HepG2 (cell line): ENCODE results near the gene ARHGAP26. TPM values are rescaled to one million over a fixed set of nuclear protein-coding genes. Genes with fewer than 3 reads are reported as not detected.

ENCODE experiments used
- ESRRA ChIP-seq: sonication (generic); formaldehyde crosslinking; IDR thresholded peaks from 2 replicates; pipeline ENCODE4 v1.5.1; 2020; ENCODE audit warnings: mild to moderate bottlenecking, low read depth, missing genetic modification reagents
- MTF2 ChIP-seq: sonication (generic); formaldehyde crosslinking; IDR thresholded peaks from 2 replicates; pipeline ENCODE4 v1.5.0; 2020; ENCODE audit warnings: missing genetic modification reagents, borderline replicate concordance
- NFE2 ChIP-seq: sonication (generic); formaldehyde crosslinking; IDR thresholded peaks from 2 replicates; pipeline ENCODE4 v1.4.0; 2020; ENCODE audit warnings: missing genetic modification reagents
- NR2C2 ChIP-seq: sonication (generic); formaldehyde crosslinking; IDR thresholded peaks from 2 replicates; pipeline ENCODE4 v1.4.0; 2020; ENCODE audit warnings: missing genetic modification reagents, mild to moderate bottlenecking, moderate library complexity, borderline replicate concordance
- POLR2G ChIP-seq: fragments of 200-400 bp; formaldehyde crosslinking; IDR thresholded peaks from 2 replicates; pipeline ENCODE4 v1.6.1; 2018; ENCODE audit warnings: mild to moderate bottlenecking, low read depth, low read length, moderate library complexity
- ZNF569 ChIP-seq: sonication (generic); formaldehyde crosslinking; IDR thresholded peaks from 2 replicates; pipeline ENCODE4 v1.5.0; 2020; ENCODE audit warnings: mild to moderate bottlenecking, missing genetic modification reagents, moderate library complexity, borderline replicate concordance
- ZNF646 ChIP-seq: sonication (generic); formaldehyde crosslinking; IDR thresholded peaks from 2 replicates; pipeline ENCODE4 v1.9.0; 2021; ENCODE audit warnings: mild to moderate bottlenecking, missing genetic modification reagents
- ZNF781 ChIP-seq: sonication (generic); formaldehyde crosslinking; IDR thresholded peaks from 2 replicates; pipeline ENCODE4 v1.5.1; 2020; ENCODE audit warnings: borderline replicate concordance, mild to moderate bottlenecking, missing genetic modification reagents; ENCODE audit errors: not compliant biosample characterization
- polyA plus RNA-seq, 8 experiments: library from polyadenylated mRNA; depleted of rRNA in 3 of 8; stranded (reverse) in 7 of 8; unstranded in 1 of 8; fragments of >200 nt; fragmentation: Illumina TruSeq in 4 of 8; extraction: Trizol in 4 of 8; gene quantifications; 2 replicates each; pipeline versions ENCODE4 v1.2.1 to v1.2.3, GENCODE V29; 2011 to 2016; ENCODE audit warnings: low read depth in 4 of 8, missing spikeins in 1 of 8, mixed read lengths in 1 of 8; ENCODE audit not compliant: insufficient read depth in 1 of 8
- total RNA-seq, 5 experiments: library from RNA; depleted of rRNA; stranded (reverse); fragments of >200 nt; fragmentation: Illumina TruSeq; extraction: Trizol; gene quantifications; 2 replicates each; pipeline ENCODE4 v1.2.3, GENCODE V29; 2016; ENCODE audit warnings: low read depth in 1 of 5
- TF ChIP-seq, protein P1 (sequence below): sonication (generic); formaldehyde crosslinking; IDR thresholded peaks from 2 replicates; pipeline ENCODE4 v1.5.0; 2020; ENCODE audit warnings: mild to moderate bottlenecking, missing genetic modification reagents, borderline replicate concordance

Gene ARHGAP26
- total and polyA plus RNA-seq, 2 of the 13 experiments (the other 11 are each of a cell fraction or from before 2014, with no cell fraction given): 9.6 to 18.2 TPM

DNA sequence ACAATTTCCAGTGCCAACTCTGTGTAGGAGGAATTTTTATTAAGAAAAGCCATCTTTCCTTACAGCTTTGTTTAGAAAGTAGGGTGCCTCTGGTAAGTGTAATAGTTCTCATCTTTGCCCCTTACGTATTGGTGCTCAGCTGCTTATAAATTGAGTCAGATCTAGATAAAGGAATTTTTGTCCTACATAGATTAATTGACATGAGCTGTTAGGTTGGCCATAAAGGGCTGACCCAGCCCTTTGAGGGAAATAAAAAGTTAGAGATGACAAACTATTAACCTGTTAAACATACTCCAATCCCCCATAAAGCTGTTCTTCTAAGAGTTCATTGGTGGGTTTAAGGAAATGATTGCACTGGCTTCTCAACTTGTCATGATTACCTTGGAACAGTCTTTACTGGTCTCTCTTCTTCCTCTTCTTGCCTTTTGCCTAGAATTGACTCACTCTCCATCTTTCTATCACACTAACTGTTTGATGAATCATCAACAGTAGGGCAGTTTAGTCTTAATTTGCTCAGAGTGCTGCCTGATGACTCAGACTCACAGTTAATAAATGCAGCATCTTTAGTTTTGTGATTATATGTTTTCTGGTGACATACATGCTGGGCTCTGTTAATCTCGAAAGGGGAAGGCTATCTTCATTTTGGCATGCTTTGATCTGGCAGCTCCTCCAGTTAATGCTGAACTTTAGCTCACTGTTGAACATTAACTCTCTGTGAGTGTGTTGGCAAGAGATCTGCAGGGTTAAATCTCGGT lies 51.7 kb downstream of the ARHGAP26 start (continued):
- TF ChIP-seq, protein P1, sequence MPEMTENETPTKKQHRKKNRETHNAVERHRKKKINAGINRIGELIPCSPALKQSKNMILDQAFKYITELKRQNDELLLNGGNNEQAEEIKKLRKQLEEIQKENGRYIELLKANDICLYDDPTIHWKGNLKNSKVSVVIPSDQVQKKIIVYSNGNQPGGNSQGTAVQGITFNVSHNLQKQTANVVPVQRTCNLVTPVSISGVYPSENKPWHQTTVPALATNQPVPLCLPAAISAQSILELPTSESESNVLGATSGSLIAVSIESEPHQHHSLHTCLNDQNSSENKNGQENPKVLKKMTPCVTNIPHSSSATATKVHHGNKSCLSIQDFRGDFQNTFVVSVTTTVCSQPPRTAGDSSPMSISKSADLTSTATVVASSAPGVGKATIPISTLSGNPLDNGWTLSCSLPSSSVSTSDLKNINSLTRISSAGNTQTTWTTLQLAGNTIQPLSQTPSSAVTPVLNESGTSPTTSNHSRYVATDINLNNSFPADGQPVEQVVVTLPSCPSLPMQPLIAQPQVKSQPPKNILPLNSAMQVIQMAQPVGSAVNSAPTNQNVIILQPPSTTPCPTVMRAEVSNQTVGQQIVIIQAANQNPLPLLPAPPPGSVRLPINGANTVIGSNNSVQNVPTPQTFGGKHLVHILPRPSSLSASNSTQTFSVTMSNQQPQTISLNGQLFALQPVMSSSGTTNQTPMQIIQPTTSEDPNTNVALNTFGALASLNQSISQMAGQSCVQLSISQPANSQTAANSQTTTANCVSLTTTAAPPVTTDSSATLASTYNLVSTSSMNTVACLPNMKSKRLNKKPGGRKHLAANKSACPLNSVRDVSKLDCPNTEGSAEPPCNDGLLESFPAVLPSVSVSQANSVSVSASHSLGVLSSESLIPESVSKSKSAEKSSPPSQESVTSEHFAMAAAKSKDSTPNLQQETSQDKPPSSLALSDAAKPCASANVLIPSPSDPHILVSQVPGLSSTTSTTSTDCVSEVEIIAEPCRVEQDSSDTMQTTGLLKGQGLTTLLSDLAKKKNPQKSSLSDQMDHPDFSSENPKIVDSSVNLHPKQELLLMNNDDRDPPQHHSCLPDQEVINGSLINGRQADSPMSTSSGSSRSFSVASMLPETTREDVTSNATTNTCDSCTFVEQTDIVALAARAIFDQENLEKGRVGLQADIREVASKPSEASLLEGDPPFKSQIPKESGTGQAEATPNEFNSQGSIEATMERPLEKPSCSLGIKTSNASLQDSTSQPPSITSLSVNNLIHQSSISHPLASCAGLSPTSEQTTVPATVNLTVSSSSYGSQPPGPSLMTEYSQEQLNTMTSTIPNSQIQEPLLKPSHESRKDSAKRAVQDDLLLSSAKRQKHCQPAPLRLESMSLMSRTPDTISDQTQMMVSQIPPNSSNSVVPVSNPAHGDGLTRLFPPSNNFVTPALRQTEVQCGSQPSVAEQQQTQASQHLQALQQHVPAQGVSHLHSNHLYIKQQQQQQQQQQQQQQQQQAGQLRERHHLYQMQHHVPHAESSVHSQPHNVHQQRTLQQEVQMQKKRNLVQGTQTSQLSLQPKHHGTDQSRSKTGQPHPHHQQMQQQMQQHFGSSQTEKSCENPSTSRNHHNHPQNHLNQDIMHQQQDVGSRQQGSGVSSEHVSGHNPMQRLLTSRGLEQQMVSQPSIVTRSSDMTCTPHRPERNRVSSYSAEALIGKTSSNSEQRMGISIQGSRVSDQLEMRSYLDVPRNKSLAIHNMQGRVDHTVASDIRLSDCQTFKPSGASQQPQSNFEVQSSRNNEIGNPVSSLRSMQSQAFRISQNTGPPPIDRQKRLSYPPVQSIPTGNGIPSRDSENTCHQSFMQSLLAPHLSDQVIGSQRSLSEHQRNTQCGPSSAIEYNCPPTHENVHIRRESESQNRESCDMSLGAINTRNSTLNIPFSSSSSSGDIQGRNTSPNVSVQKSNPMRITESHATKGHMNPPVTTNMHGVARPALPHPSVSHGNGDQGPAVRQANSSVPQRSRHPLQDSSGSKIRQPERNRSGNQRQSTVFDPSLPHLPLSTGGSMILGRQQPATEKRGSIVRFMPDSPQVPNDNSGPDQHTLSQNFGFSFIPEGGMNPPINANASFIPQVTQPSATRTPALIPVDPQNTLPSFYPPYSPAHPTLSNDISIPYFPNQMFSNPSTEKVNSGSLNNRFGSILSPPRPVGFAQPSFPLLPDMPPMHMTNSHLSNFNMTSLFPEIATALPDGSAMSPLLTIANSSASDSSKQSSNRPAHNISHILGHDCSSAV (CRISPR knock-in tag): no peak
- no peak for TF ChIP-seq ESRRA
- no peak for TF ChIP-seq ZNF646 (CRISPR knock-in tag)
- TF ChIP-seq POLR2G: no peak
- TF ChIP-seq NFE2: no peak
- TF ChIP-seq ZNF781: no peak
- no peak for TF ChIP-seq MTF2 (CRISPR knock-in tag)
- TF ChIP-seq NR2C2 (CRISPR knock-in tag): no peak
- no peak for TF ChIP-seq ZNF569
